HFF-Myc (cell line): ENCODE results near the gene S100A9.

Experiments used
- DNase-seq: peaks from one replicate; pipeline ENCODE4 v3.0.0-alpha.2; 2011; ENCODE audit warnings: low read depth; ENCODE audit errors: extremely low read depth
- H3K4me3 ChIP-seq: replicated peaks from 2 replicates; pipeline ENCODE4 v1.5.1; 2011; ENCODE audit warnings: low read depth, mild to moderate bottlenecking, control low read depth, low read length
- CTCF ChIP-seq: IDR thresholded peaks from 2 replicates; pipeline ENCODE4 v1.5.1; 2012; ENCODE audit warnings: mild to moderate bottlenecking, low read depth, low read length, control low read depth; ENCODE audit errors: missing control alignments

The S100A9 gene

DNA sequence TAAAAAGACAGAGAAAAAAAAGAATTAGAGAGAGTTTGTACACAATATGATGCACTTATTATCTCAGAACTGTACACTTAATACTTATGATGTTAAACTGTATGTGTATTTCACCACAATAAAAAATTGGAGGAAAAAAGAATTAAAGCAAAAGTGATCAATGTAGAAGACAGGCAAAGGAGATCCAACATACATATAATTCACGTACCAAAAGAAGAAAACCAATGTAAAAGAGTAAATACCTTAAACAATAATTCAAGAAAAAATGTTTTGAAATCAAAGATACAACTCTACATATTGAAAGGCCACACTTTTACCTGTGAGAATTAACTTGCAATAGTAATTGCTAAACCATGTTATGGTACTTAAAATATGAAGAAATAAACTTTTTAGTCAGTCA is 35.1 kb upstream of the S100A9 start:
- DNase-seq, result no peak
- TF ChIP-seq CTCF, result no peak
- H3K4me3 ChIP-seq, result no peak overlapping the region

DNA sequence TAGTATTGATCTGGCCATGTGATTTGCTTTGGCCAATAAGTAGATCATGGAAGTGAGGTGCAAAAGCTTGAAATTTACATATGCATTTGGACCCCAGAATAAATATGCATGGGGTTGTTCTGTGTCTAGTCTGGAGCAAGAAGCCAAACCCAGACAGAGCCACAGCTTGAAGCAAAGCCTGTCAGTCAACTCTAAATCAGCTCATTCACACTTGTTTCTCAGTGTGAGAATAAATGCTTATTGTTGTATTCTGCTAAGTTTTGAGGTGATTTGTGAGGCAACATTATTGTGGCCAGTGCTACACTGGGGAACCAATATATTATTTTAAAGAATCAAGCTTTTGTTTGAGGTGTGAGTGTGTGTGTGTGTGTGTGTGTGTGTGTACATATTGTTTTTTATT is 32.7 kb upstream of the S100A9 start:
- H3K4me3 ChIP-seq, result no peak overlapping the region
- DNase-seq, result no peak
- no peak for TF ChIP-seq CTCF

DNA sequence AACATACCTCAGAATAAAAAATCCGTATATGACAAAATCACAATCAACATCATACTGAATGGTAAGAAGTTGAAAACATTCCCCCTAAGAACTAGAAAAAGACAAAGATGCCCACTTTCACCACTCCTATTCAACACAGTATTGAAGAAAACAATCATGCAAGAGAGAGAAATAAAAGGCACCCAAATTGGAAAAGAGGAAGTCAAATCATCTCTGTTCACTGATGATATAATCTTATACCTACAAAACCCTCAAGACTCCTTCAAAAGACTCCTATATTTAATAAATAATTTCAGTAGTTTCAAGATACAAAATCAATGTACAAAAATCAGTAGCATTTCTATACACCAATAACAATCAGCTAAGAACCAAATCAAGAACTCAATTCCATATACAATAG is 23.8 kb upstream of the S100A9 start:
- TF ChIP-seq CTCF, result no peak
- H3K4me3 ChIP-seq, result no peak overlapping the region
- DNase-seq, result no peak

DNA sequence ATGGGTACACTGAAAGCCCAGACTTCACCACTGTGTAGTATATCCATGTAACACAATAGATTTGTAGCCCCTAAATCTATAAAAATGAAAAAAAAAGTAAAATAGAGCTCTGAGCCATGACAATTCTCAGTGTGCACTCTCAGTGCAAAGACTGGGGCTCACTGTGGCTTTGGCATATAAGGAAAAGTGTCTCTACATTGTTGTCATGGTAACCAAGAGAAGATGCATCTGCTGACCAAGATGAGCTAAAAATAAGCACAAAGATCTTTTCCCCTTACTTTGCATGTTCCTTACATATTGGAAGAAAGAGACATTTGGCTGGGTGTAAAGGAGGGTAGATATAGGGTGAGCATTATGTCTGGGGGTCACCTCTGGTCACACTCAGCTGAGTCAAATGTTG is 21.0 kb upstream of the S100A9 start:
- H3K4me3 ChIP-seq, result no peak overlapping the region
- no peak for DNase-seq
- no peak for TF ChIP-seq CTCF

- no peak for DNase-seq
- H3K4me3 ChIP-seq, result no peak overlapping the region
- TF ChIP-seq CTCF, result no peak
Measured at GRCh38 chr1:153337980-153338853, 19.4 kb upstream of the S100A9 start.

DNA sequence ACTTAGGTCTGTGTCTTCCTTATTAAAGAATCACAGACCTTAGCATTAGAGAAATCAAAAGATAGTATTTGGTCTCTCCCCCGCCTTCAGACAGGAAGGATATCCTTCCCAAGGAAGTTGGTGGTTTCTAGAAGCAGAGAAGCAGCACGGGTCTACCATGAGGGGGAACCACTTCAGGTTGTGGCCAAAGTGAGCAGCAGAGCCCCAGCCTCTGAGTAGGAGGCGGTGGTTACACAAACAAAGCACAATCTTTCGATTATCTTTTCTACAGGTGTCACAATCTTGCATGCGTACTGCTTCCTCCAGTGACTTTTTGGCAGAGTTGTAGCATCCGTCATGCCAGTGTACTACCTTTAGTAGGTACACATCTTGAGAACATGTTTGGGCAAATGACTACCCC is 17.9 kb upstream of the S100A9 start:
- no peak for DNase-seq
- no peak for TF ChIP-seq CTCF
- H3K4me3 ChIP-seq, result no peak overlapping the region

GRCh38 chr1:153340356-153340755 is 17.3 kb upstream of the S100A9 start:
- TF ChIP-seq CTCF, result no peak
- no peak for DNase-seq
- H3K4me3 ChIP-seq, result no peak overlapping the region
